SJCRH30 (cell line): ENCODE results near the gene A3GALT2. TPM values are rescaled to one million over a fixed set of nuclear protein-coding genes. Genes with fewer than 3 reads are reported as not detected.
A peak's percentile ranks its signal among the peaks of the same experiment; 100 is the strongest.
"Not testable (repeated sequence)": the region's sequence is repeated elsewhere in the genome, so short reads cannot be mapped to it uniquely, and the experiment has no call there.

ENCODE experiments used
- DNase-seq, 2 experiments: peaks; one replicate each; pipeline ENCODE4 v3.0.0-alpha.2; 2015 to 2020
- H3K27ac ChIP-seq: fragments of 250-450 bp; sonication (Bioruptor Pico); 2 replicates; pipeline ENCODE4 v1.5.1; 2020; ENCODE audit warnings: mild to moderate bottlenecking, moderate library complexity
- H3K27me3 ChIP-seq: fragments of 250-450 bp; sonication (Bioruptor Pico); 2 replicates; pipeline ENCODE4 v1.5.1; 2020; ENCODE audit warnings: mild to moderate bottlenecking, moderate library complexity
- H3K36me3 ChIP-seq: fragments of 250-450 bp; sonication (Bioruptor Pico); 2 replicates; pipeline ENCODE4 v1.5.1; 2020; ENCODE audit warnings: mild to moderate bottlenecking, moderate library complexity
- H3K4me1 ChIP-seq: fragments of 250-450 bp; sonication (Bioruptor Pico); 2 replicates; pipeline ENCODE4 v1.5.1; 2020; ENCODE audit warnings: mild to moderate bottlenecking, moderate library complexity
- H3K4me3 ChIP-seq: fragments of 250-450 bp; sonication (Bioruptor Pico); 2 replicates; pipeline ENCODE4 v1.5.1; 2020; ENCODE audit warnings: mild to moderate bottlenecking, moderate library complexity
- H3K9me3 ChIP-seq: fragments of 250-450 bp; sonication (Bioruptor Pico); replicated peaks from 2 replicates; pipeline ENCODE4 v1.5.1; 2020; ENCODE audit warnings: mild to moderate bottlenecking, moderate library complexity
- total RNA-seq: library from RNA; depleted of rRNA; stranded (reverse); fragments of >200 nt; shearing (Covaris generic); gene quantifications from 2 replicates; pipeline ENCODE4 v1.2.3, GENCODE V29; 2014

The A3GALT2 gene
- total RNA-seq, 1 experiment from 2014 or later: not detected

GRCh38 chr1:33302325-33302724 lies 18.6 kb downstream of the A3GALT2 start:
- Histone ChIP-seq H3K9me3 (no peaks in the 10 kb centered on the region), H3K36me3 (peaks cover 6% of the 10 kb centered on the region), H3K27ac (no peak overlapping the region), H3K4me1 (peaks cover 10% of the 10 kb centered on the region), H3K27me3 (no peaks in the 10 kb centered on the region), H3K4me3 (no peak overlapping the region)
- DNase-seq: peak in 1 of 2 experiments; percentile 39

GRCh38 chr1:33301273-33301984 lies 19.5 kb downstream of the A3GALT2 start:
- Histone ChIP-seq H3K4me3 (no peak overlapping the region), H3K27me3 (no peaks in the 10 kb centered on the region)

GRCh38 chr1:33300673-33301072 lies 20.2 kb downstream of the A3GALT2 start:
- Histone ChIP-seq H3K9me3 (no peaks in the 10 kb centered on the region), H3K4me1 (peaks cover 10% of the 10 kb centered on the region), H3K27me3 (no peaks in the 10 kb centered on the region), H3K27ac (no peak overlapping the region), H3K4me3 (no peak overlapping the region), H3K36me3 (peaks cover 12% of the 10 kb centered on the region)
- no peak for DNase-seq

More at GRCh38 chr1:33301273-33301984, 19.5 kb downstream of the A3GALT2 start:
- no peak for DNase-seq
- Histone ChIP-seq H3K27ac (no peak overlapping the region), H3K36me3 (peaks cover 6% of the 10 kb centered on the region), H3K9me3 (no peaks in the 10 kb centered on the region), H3K4me1 (peaks cover 10% of the 10 kb centered on the region)

GRCh38 chr1:33299461-33300155 lies 21.3 kb downstream of the A3GALT2 start:
- Histone ChIP-seq H3K4me1 (peaks cover 4% of the 10 kb centered on the region; the same call in 1 of the 2 replicates), H3K4me3 (no peak overlapping the region), H3K27ac (no peak overlapping the region), H3K27me3 (no peaks in the 10 kb centered on the region), H3K36me3 (peaks cover 17% of the 10 kb centered on the region), H3K9me3 (no peaks in the 10 kb centered on the region)
- no peak for DNase-seq

GRCh38 chr1:33298623-33299277 lies 22.1 kb downstream of the A3GALT2 start:
- Histone ChIP-seq H3K4me1 (0 out of 2 replicates have a peak, but pooled peaks cover 4% of the 10 kb centered on the region), H3K27me3 (no peaks in the 10 kb centered on the region), H3K36me3 (peaks cover 25% of the 10 kb centered on the region), H3K9me3 (no peaks in the 10 kb centered on the region), H3K4me3 (no peak overlapping the region), H3K27ac (no peak overlapping the region)
- peak; percentile 82 to 88 for DNase-seq

GRCh38 chr1:33297911-33298622 lies 22.8 kb downstream of the A3GALT2 start:
- no peak overlapping the region for H3K4me3 ChIP-seq
- no peaks in the 10 kb centered on the region for H3K9me3 ChIP-seq
- no peak for DNase-seq
- H3K27ac ChIP-seq: no peak overlapping the region
- H3K4me1 ChIP-seq: 0 out of 2 replicates have a peak, but pooled peaks cover 3% of the 10 kb centered on the region
- H3K36me3 ChIP-seq: peaks cover 26% of the 10 kb centered on the region
- no peaks in the 10 kb centered on the region for H3K27me3 ChIP-seq

- no peak overlapping the region for H3K4me3 ChIP-seq
- H3K27ac ChIP-seq: no peak overlapping the region
- H3K4me1 ChIP-seq: no peaks in the 10 kb centered on the region
- H3K9me3 ChIP-seq: no peaks in the 10 kb centered on the region
- no peaks in the 10 kb centered on the region for H3K27me3 ChIP-seq
- H3K36me3 ChIP-seq: peaks cover 26% of the 10 kb centered on the region
- no peak for DNase-seq
Observed at GRCh38 chr1:33296824-33297223, 24.1 kb downstream of the A3GALT2 start.

GRCh38 chr1:33296082-33296458 lies 24.8 kb downstream of the A3GALT2 start:
- no peak overlapping the region for H3K27ac ChIP-seq
- peaks cover 26% of the 10 kb centered on the region for H3K36me3 ChIP-seq
- H3K4me3 ChIP-seq: no peak overlapping the region
- no peaks in the 10 kb centered on the region for H3K4me1 ChIP-seq
- H3K9me3 ChIP-seq: no peaks in the 10 kb centered on the region
- DNase-seq: no peak
- no peaks in the 10 kb centered on the region for H3K27me3 ChIP-seq

- DNase-seq: peak; percentile 87 to 95
- Histone ChIP-seq H3K4me3 (no peak overlapping the region), H3K9me3 (no peaks in the 10 kb centered on the region), H3K27ac (no peak overlapping the region), H3K4me1 (no peaks in the 10 kb centered on the region), H3K27me3 (no peaks in the 10 kb centered on the region), H3K36me3 (peaks cover 24% of the 10 kb centered on the region)
Observed at GRCh38 chr1:33295450-33296081, 25.3 kb downstream of the A3GALT2 start.

GRCh38 chr1:33295023-33295422 lies 25.9 kb downstream of the A3GALT2 start:
- Histone ChIP-seq H3K4me1 (no peaks in the 10 kb centered on the region), H3K4me3 (no peak overlapping the region), H3K36me3 (peaks cover 24% of the 10 kb centered on the region), H3K27me3 (no peaks in the 10 kb centered on the region), H3K27ac (no peak overlapping the region), H3K9me3 (no peaks in the 10 kb centered on the region)
- DNase-seq: no peak

- Histone ChIP-seq H3K27ac (no peak overlapping the region), H3K27me3 (no peaks in the 10 kb centered on the region), H3K36me3 (peaks cover 28% of the 10 kb centered on the region), H3K9me3 (no peaks in the 10 kb centered on the region), H3K4me1 (no peaks in the 10 kb centered on the region), H3K4me3 (no peak overlapping the region)
- DNase-seq: no peak
Observed at GRCh38 chr1:33294071-33295010, 26.6 kb downstream of the A3GALT2 start.

- Histone ChIP-seq H3K27me3 (no peaks in the 10 kb centered on the region), H3K9me3 (no peaks in the 10 kb centered on the region), H3K4me3 (no peak overlapping the region), H3K27ac (no peak overlapping the region), H3K36me3 (peaks cover 35% of the 10 kb centered on the region), H3K4me1 (no peaks in the 10 kb centered on the region)
- no peak for DNase-seq
Observed at GRCh38 chr1:33292726-33293340, 28.1 kb downstream of the A3GALT2 start.

GRCh38 chr1:33290615-33291014 lies 30.3 kb downstream of the A3GALT2 start:
- not testable (repeated sequence) for DNase-seq, H3K4me3 ChIP-seq, H3K27ac ChIP-seq, H3K4me1 ChIP-seq, H3K9me3 ChIP-seq, H3K27me3 ChIP-seq
- H3K36me3 ChIP-seq: peaks cover 36% of the 10 kb centered on the region
